PC-9 (cell line): Measurements from ENCODE around the gene MGLL. TPM values are rescaled to one million over a fixed set of nuclear protein-coding genes. Genes with fewer than 3 reads are reported as not detected.

Source experiments
- BruUV-seq: library from RNA; stranded (reverse); fragments of 400-500 nt; replicated peaks from 2 replicates; lab custom pipeline; 2021; lab: Mats Ljungman, UMichigan
- CTCF ChIA-PET: fragments of 300-600 bp; sonication (Branson Sonifier 250); formaldehyde crosslinking; loops from one replicate; lab custom pipeline; 2022; ENCODE audit warnings: antibody characterized with exemption; lab: Charles Lee
- POLR2A ChIA-PET: fragments of 300-600 bp; sonication (Branson Sonifier 250); formaldehyde crosslinking; loops from one replicate; lab custom pipeline; 2022; ENCODE audit warnings: antibody characterized with exemption; ENCODE audit not compliant: unreplicated experiment; lab: Charles Lee
- DNase-seq, 2 experiments: peaks; one replicate each; pipeline versions ENCODE4 v3.0.0 to v3.0.0-alpha.2; 2015 to 2022; ENCODE audit warnings: mixed read lengths in 1 of 2
- H2AFZ ChIP-seq: fragments of 200-600 bp; sonication (generic); 2 replicates; pipeline ENCODE4 v1.8.1; 2017; ENCODE audit warnings: antibody characterized with exemption
- H3F3A ChIP-seq: fragments of 200-600 bp; sonication (generic); 2 replicates; pipeline ENCODE4 v1.8.1; 2017; ENCODE audit warnings: antibody characterized with exemption, mild to moderate bottlenecking, low read depth; ENCODE audit not compliant: insufficient read depth
- H3K27ac ChIP-seq: fragments of 200-600 bp; sonication (generic); 2 replicates; pipeline ENCODE4 v1.6.1; 2016; ENCODE audit warnings: mixed run types
- H3K27me3 ChIP-seq: fragments of 200-600 bp; sonication (generic); 2 replicates; pipeline ENCODE4 v1.6.1; 2016; ENCODE audit warnings: low read depth, mixed run types; ENCODE audit not compliant: insufficient read depth
- H3K36me3 ChIP-seq: fragments of 200-600 bp; sonication (generic); 2 replicates; pipeline ENCODE4 v1.6.1; 2016; ENCODE audit warnings: low read depth, mixed run types
- H3K4me1 ChIP-seq: fragments of 200-600 bp; sonication (generic); replicated peaks from 2 replicates; pipeline ENCODE4 v1.6.1; 2016; ENCODE audit warnings: mixed run types; ENCODE audit not compliant: insufficient read depth
- H3K4me2 ChIP-seq: fragments of 200-600 bp; sonication (generic); 2 replicates; pipeline ENCODE4 v1.6.1; 2017; ENCODE audit warnings: mixed run types
- H3K4me3 ChIP-seq: fragments of 200-600 bp; sonication (generic); 2 replicates; pipeline ENCODE4 v1.6.1; 2016; ENCODE audit warnings: mixed run types
- H3K79me2 ChIP-seq: fragments of 200-600 bp; sonication (generic); 2 replicates; pipeline ENCODE4 v1.6.1; 2017; ENCODE audit warnings: low read depth, mixed run types
- H3K9me2 ChIP-seq: fragments of 200-600 bp; sonication (generic); 2 replicates; pipeline ENCODE4 v1.8.1; 2017; ENCODE audit warnings: mild to moderate bottlenecking; ENCODE audit not compliant: insufficient read depth
- H3K9me3 ChIP-seq: fragments of 200-600 bp; sonication (generic); 2 replicates; pipeline ENCODE4 v1.8.1; 2016; ENCODE audit warnings: low read depth; ENCODE audit not compliant: insufficient read depth
- H4K20me1 ChIP-seq: fragments of 200-600 bp; sonication (generic); 2 replicates; pipeline ENCODE4 v1.8.1; 2017; ENCODE audit not compliant: insufficient read depth
- CTCF ChIP-seq: fragments of 200-600 bp; sonication (generic); conservative IDR thresholded peaks from 2 replicates; pipeline ENCODE4 v1.6.1; 2017; ENCODE audit warnings: mixed run types, antibody characterized with exemption, mild to moderate bottlenecking, moderate library complexity
- EZH2 ChIP-seq: fragments of 200-600 bp; sonication (generic); IDR thresholded peaks from 2 replicates; pipeline ENCODE4 v1.8.0; 2017; ENCODE audit warnings: antibody characterized with exemption, low read depth
- intact Hi-C: fragments of 100-400 bp; cut with micrococcal nuclease; formaldehyde crosslinking; loops from one replicate; pipeline ENCODE4 v1.10.0; 2022; ENCODE audit not compliant: unreplicated experiment
- total RNA-seq: library from RNA; stranded (reverse); gene quantifications from 2 replicates; pipeline ENCODE4 v1.2.3, GENCODE V29; 2021

The MGLL gene
- total RNA-seq, 1 experiment from 2014 or later: 30.7 TPM

GRCh38 chr3:127678611-127679533, 143.4 kb downstream of the MGLL start:
- POLR2A ChIA-PET: interaction anchor here (0.5 kb wide), 2 partner anchors 60 to 97 kb away, joined by 3 to 17 read pairs; no protein-coding TSS in a partner anchor
- no peak overlapping the region for H3K27ac ChIP-seq
- BruUV-seq: no TSS peak

GRCh38 chr3:127678315-127678599, 144.1 kb downstream of the MGLL start:
- Histone ChIP-seq H3K36me3 (no peaks in the 10 kb centered on the region), H3K27ac (no peak overlapping the region), H3K79me2 (no peaks in the 10 kb centered on the region), H3K9me3 (no peaks in the 10 kb centered on the region), H3K27me3 (no peaks in the 10 kb centered on the region), H3F3A (0 out of 2 replicates have a peak, but pooled peaks cover under 1% of the 10 kb centered on the region), H2AFZ (no peak overlapping the region), H3K9me2 (no peaks in the 10 kb centered on the region), H3K4me1 (no peaks in the 10 kb centered on the region), H4K20me1 (no peaks in the 10 kb centered on the region), H3K4me3 (no peak overlapping the region), H3K4me2 (no peak overlapping the region)
- ChIA-PET POLR2A (no interaction called here), CTCF (no interaction called here)
- intact Hi-C loops: loop anchor here (10.0 kb wide), 1 partner anchor 1377 kb away; no protein-coding TSS in a partner anchor
- no peak for DNase-seq
- TF ChIP-seq EZH2 (no peak), CTCF (no peak)
- BruUV-seq: no TSS peak

More at GRCh38 chr3:127678611-127679533, 143.4 kb downstream of the MGLL start:
- Histone ChIP-seq H3F3A (peaks cover 6% of the 10 kb centered on the region; the same call in 1 of the 2 replicates), H4K20me1 (no peaks in the 10 kb centered on the region), H2AFZ (no peak overlapping the region), H3K36me3 (no peaks in the 10 kb centered on the region), H3K27me3 (no peaks in the 10 kb centered on the region), H3K9me3 (no peaks in the 10 kb centered on the region), H3K79me2 (no peaks in the 10 kb centered on the region), H3K4me1 (no peaks in the 10 kb centered on the region), H3K4me2 (no peak overlapping the region), H3K4me3 (no peak overlapping the region), H3K9me2 (no peaks in the 10 kb centered on the region)
- TF ChIP-seq CTCF (no peak), EZH2 (no peak)
- intact Hi-C loops: loop anchor here (10.0 kb wide), 1 partner anchor 1376 kb away; no protein-coding TSS in a partner anchor
- CTCF ChIA-PET: no interaction called here
- no peak for DNase-seq

- Histone ChIP-seq H3K4me1 (no peaks in the 10 kb centered on the region), H3K27ac (no peak overlapping the region), H3K4me2 (no peak overlapping the region), H3K4me3 (no peak overlapping the region), H3K36me3 (no peaks in the 10 kb centered on the region), H4K20me1 (no peaks in the 10 kb centered on the region), H3K79me2 (no peaks in the 10 kb centered on the region), H2AFZ (no peak overlapping the region), H3K9me2 (no peaks in the 10 kb centered on the region), H3F3A (no peaks in the 10 kb centered on the region), H3K9me3 (no peaks in the 10 kb centered on the region), H3K27me3 (no peaks in the 10 kb centered on the region)
- intact Hi-C loops: loop anchor here (10.0 kb wide), 1 partner anchor 1377 kb away; no protein-coding TSS in a partner anchor
- no TSS peak for BruUV-seq
- POLR2A ChIA-PET: no interaction called here
- no peak for DNase-seq
- no peak for TF ChIP-seq EZH2
- no peak for TF ChIP-seq CTCF
- CTCF ChIA-PET: no interaction called here
Observed at GRCh38 chr3:127677541-127678314, 144.6 kb downstream of the MGLL start.
